HepG2 (cell line): ENCODE results near the gene AHCY. TPM values are rescaled to one million over a fixed set of nuclear protein-coding genes. Genes with fewer than 3 reads are reported as not detected.
A peak's percentile ranks its signal among the peaks of the same experiment; 100 is the strongest.

Experiments used
- AKNA ChIP-seq: sonication (generic); formaldehyde crosslinking; IDR thresholded peaks from 2 replicates; pipeline ENCODE4 v1.4.0; 2020; ENCODE audit warnings: missing genetic modification reagents, borderline replicate concordance
- BRCA1 ChIP-seq: sonication (generic); formaldehyde crosslinking; IDR thresholded peaks from 2 replicates; pipeline ENCODE4 v1.4.0; 2020; ENCODE audit warnings: missing genetic modification reagents
- GMEB1 ChIP-seq: sonication (generic); formaldehyde crosslinking; IDR thresholded peaks from 2 replicates; pipeline ENCODE4 v1.5.1; 2020; ENCODE audit warnings: missing genetic modification reagents, mild to moderate bottlenecking, borderline replicate concordance
- IRF2 ChIP-seq: IDR thresholded peaks from 2 replicates; pipeline ENCODE4 v1.6.1; 2018; ENCODE audit warnings: missing genetic modification reagents, missing compliant biosample characterization
- MED1 ChIP-seq: sonication (generic); formaldehyde crosslinking; IDR thresholded peaks from 2 replicates; pipeline ENCODE4 v1.4.0; 2020; ENCODE audit warnings: missing genetic modification reagents
- MLLT10 ChIP-seq: sonication (generic); formaldehyde crosslinking; IDR thresholded peaks from 2 replicates; pipeline ENCODE4 v1.4.0; 2020; ENCODE audit warnings: missing genetic modification reagents
- NCOR1 ChIP-seq: fragments of 200-600 bp; sonication (generic); IDR thresholded peaks from 2 replicates; pipeline ENCODE4 v1.7.0; 2017; ENCODE audit warnings: antibody characterized with exemption, low read length, borderline replicate concordance
- NR2F1 ChIP-seq, 2 experiments: fragments of 450-650 bp in 1 of 2; formaldehyde crosslinking in 1 of 2; IDR thresholded peaks; 2 replicates each; pipeline versions ENCODE4 v1.5.0 to v1.6.1; 2016 to 2020; ENCODE audit warnings: mild to moderate bottlenecking in 1 of 2, missing compliant biosample characterization in 1 of 2, missing genetic modification reagents in 1 of 2, moderate library complexity in 1 of 2
- POLR2G ChIP-seq: fragments of 200-400 bp; formaldehyde crosslinking; IDR thresholded peaks from 2 replicates; pipeline ENCODE4 v1.6.1; 2018; ENCODE audit warnings: mild to moderate bottlenecking, low read depth, low read length, moderate library complexity
- XRCC5 ChIP-seq: fragments of 200-400 bp; formaldehyde crosslinking; optimal IDR thresholded peaks from 2 replicates; pipeline ENCODE3; 2017; ENCODE audit warnings: mild to moderate bottlenecking, low read length
- ZBTB10 ChIP-seq: sonication (generic); formaldehyde crosslinking; IDR thresholded peaks from 2 replicates; pipeline ENCODE4 v1.4.0; 2020; ENCODE audit warnings: missing genetic modification reagents, borderline replicate concordance
- ZNF280B ChIP-seq: sonication (generic); formaldehyde crosslinking; IDR thresholded peaks from 2 replicates; pipeline ENCODE4 v1.5.0; 2020; ENCODE audit warnings: missing genetic modification reagents, mild to moderate bottlenecking, borderline replicate concordance
- ZNF512 ChIP-seq: sonication (generic); formaldehyde crosslinking; IDR thresholded peaks from 2 replicates; pipeline ENCODE4 v1.4.0; 2020; ENCODE audit warnings: mild to moderate bottlenecking, missing genetic modification reagents
- ZNF737 ChIP-seq: sonication (generic); formaldehyde crosslinking; IDR thresholded peaks from 2 replicates; pipeline ENCODE4 v1.5.0; 2020; ENCODE audit warnings: missing genetic modification reagents, mild to moderate bottlenecking, borderline replicate concordance
- ZNF790 ChIP-seq: sonication (generic); formaldehyde crosslinking; IDR thresholded peaks from 2 replicates; pipeline ENCODE4 v1.8.0; 2022; ENCODE audit warnings: missing genetic modification reagents, mild to moderate bottlenecking, borderline replicate concordance
- polyA plus RNA-seq, 8 experiments: library from polyadenylated mRNA; depleted of rRNA in 3 of 8; stranded (reverse) in 7 of 8; unstranded in 1 of 8; fragments of >200 nt; fragmentation: Illumina TruSeq in 4 of 8; extraction: Trizol in 4 of 8; gene quantifications; 2 replicates each; pipeline versions ENCODE4 v1.2.1 to v1.2.3, GENCODE V29; 2011 to 2016; ENCODE audit warnings: low read depth in 4 of 8, missing spikeins in 1 of 8, mixed read lengths in 1 of 8; ENCODE audit not compliant: insufficient read depth in 1 of 8
- total RNA-seq, 5 experiments: library from RNA; depleted of rRNA; stranded (reverse); fragments of >200 nt; fragmentation: Illumina TruSeq; extraction: Trizol; gene quantifications; 2 replicates each; pipeline ENCODE4 v1.2.3, GENCODE V29; 2016; ENCODE audit warnings: low read depth in 1 of 5

Gene AHCY
- total and polyA plus RNA-seq, 2 of the 13 experiments (the other 11 are each of a cell fraction or from before 2014, with no cell fraction given) = 407 to 419 TPM

- TF ChIP-seq ZNF512 (CRISPR knock-in tag) = no peak
- TF ChIP-seq MLLT10 (CRISPR knock-in tag) = no peak
- TF ChIP-seq BRCA1 (CRISPR knock-in tag) = no peak
- TF ChIP-seq AKNA (CRISPR knock-in tag) = no peak
- TF ChIP-seq NCOR1 = peak; percentile 44; the same call in 1 of the 2 replicates
- TF ChIP-seq ZNF737 (CRISPR knock-in tag) = peak; percentile 41; the same call in 1 of the 2 replicates
- peak; percentile 64; the same call in 1 of the 2 replicates for TF ChIP-seq ZBTB10 (CRISPR knock-in tag)
- 0 out of 2 replicates have a peak, but pooled peaks have one; percentile 35 for TF ChIP-seq IRF2 (CRISPR knock-in tag)
- TF ChIP-seq NR2F1 (CRISPR knock-in tag; IDR thresholded peaks at IDR 0.05) = no peak
- TF ChIP-seq ZNF790 = no peak
- peak; percentile 55 for TF ChIP-seq POLR2G
- no peak for TF ChIP-seq MED1 (CRISPR knock-in tag)
- TF ChIP-seq ZNF280B (CRISPR knock-in tag) = no peak
- peak; percentile 78 for TF ChIP-seq XRCC5
- TF ChIP-seq GMEB1 (CRISPR knock-in tag) = no peak
Measured at GRCh38 chr20:34334654-34335407, 31.7 kb upstream of the AHCY start (continued).
